ENCODE data around the gene TOPAZ1. TPM values are rescaled to one million over a fixed set of nuclear protein-coding genes. Genes with fewer than 3 reads are reported as not detected.

The TOPAZ1 gene
- total RNA-seq, 1 donor from 2014 or later: not detected

GRCh38 chr3:44348993-44349392 lies 107.3 kb downstream of the TOPAZ1 start:
- peaks cover 4% of the 10 kb centered on the region for H3K4me1 Mint-ChIP-seq (ENCODE audit: unreplicated experiment)

GRCh38 chr3:44353355-44353924 lies 111.8 kb downstream of the TOPAZ1 start:
- Mint-ChIP-seq H3K27me3 (ENCODE audit: unreplicated experiment) (no peaks in the 10 kb centered on the region), H3K4me1 (ENCODE audit: unreplicated experiment) (peaks cover 8% of the 10 kb centered on the region), H3K36me3 (ENCODE audit: low read depth, unreplicated experiment) (peaks cover 8% of the 10 kb centered on the region), H3K4me3 (ENCODE audit: unreplicated experiment) (no peak overlapping the region), H3K27ac (ENCODE audit: unreplicated experiment) (no peak overlapping the region), H3K9me3 (ENCODE audit: unreplicated experiment) (no peaks in the 10 kb centered on the region)
- no peak for TF ChIP-seq CTCF (IDR thresholded peaks at IDR 0.05; ENCODE audit: unreplicated experiment)
- no peak for DNase-seq (ENCODE audit: low spot score)

More at GRCh38 chr3:44348993-44349392, 107.3 kb downstream of the TOPAZ1 start:
- no peak overlapping the region for H3K27ac Mint-ChIP-seq (ENCODE audit: unreplicated experiment)
- DNase-seq (ENCODE audit: low spot score): no peak
- H3K4me3 Mint-ChIP-seq (ENCODE audit: unreplicated experiment): no peak overlapping the region
- TF ChIP-seq CTCF (IDR thresholded peaks at IDR 0.05; ENCODE audit: unreplicated experiment): no peak
- H3K36me3 Mint-ChIP-seq (ENCODE audit: low read depth, unreplicated experiment): peaks cover 5% of the 10 kb centered on the region
- H3K9me3 Mint-ChIP-seq (ENCODE audit: unreplicated experiment): no peaks in the 10 kb centered on the region
- H3K27me3 Mint-ChIP-seq (ENCODE audit: unreplicated experiment): no peaks in the 10 kb centered on the region

GRCh38 chr3:44355362-44356033 lies 113.8 kb downstream of the TOPAZ1 start:
- no peak for TF ChIP-seq CTCF (IDR thresholded peaks at IDR 0.05; ENCODE audit: unreplicated experiment)
- no peak for DNase-seq (ENCODE audit: low spot score)
- H3K9me3 Mint-ChIP-seq (ENCODE audit: unreplicated experiment): no peaks in the 10 kb centered on the region
- no peak overlapping the region for H3K27ac Mint-ChIP-seq (ENCODE audit: unreplicated experiment)
- H3K36me3 Mint-ChIP-seq (ENCODE audit: low read depth, unreplicated experiment): peaks cover 3% of the 10 kb centered on the region
- H3K4me1 Mint-ChIP-seq (ENCODE audit: unreplicated experiment): peaks cover 15% of the 10 kb centered on the region
- H3K27me3 Mint-ChIP-seq (ENCODE audit: unreplicated experiment): no peaks in the 10 kb centered on the region
- no peak overlapping the region for H3K4me3 Mint-ChIP-seq (ENCODE audit: unreplicated experiment)

GRCh38 chr3:44359146-44359751 lies 117.6 kb downstream of the TOPAZ1 start:
- Mint-ChIP-seq H3K4me3 (ENCODE audit: unreplicated experiment) (no peak overlapping the region), H3K27ac (ENCODE audit: unreplicated experiment) (no peak overlapping the region), H3K36me3 (ENCODE audit: low read depth, unreplicated experiment) (peaks cover 3% of the 10 kb centered on the region), H3K4me1 (ENCODE audit: unreplicated experiment) (peaks cover 15% of the 10 kb centered on the region), H3K9me3 (ENCODE audit: unreplicated experiment) (no peaks in the 10 kb centered on the region), H3K27me3 (ENCODE audit: unreplicated experiment) (no peaks in the 10 kb centered on the region)
- no peak for DNase-seq (ENCODE audit: low spot score)
- TF ChIP-seq CTCF (IDR thresholded peaks at IDR 0.05; ENCODE audit: unreplicated experiment): no peak

- DNase-seq (ENCODE audit: low spot score): no peak
- H3K4me1 Mint-ChIP-seq (ENCODE audit: unreplicated experiment): peaks cover 11% of the 10 kb centered on the region
Observed at GRCh38 chr3:44363591-44363990, 121.9 kb downstream of the TOPAZ1 start.

More at GRCh38 chr3:44363591-44363990, 121.9 kb downstream of the TOPAZ1 start:
- H3K4me3 Mint-ChIP-seq (ENCODE audit: unreplicated experiment): no peak overlapping the region
- no peaks in the 10 kb centered on the region for H3K27me3 Mint-ChIP-seq (ENCODE audit: unreplicated experiment)
- no peaks in the 10 kb centered on the region for H3K9me3 Mint-ChIP-seq (ENCODE audit: unreplicated experiment)
- H3K27ac Mint-ChIP-seq (ENCODE audit: unreplicated experiment): no peak overlapping the region
- TF ChIP-seq CTCF (IDR thresholded peaks at IDR 0.05; ENCODE audit: unreplicated experiment): no peak
- no peaks in the 10 kb centered on the region for H3K36me3 Mint-ChIP-seq (ENCODE audit: low read depth, unreplicated experiment)
